Smooth muscle cell (in vitro differentiated cells): ENCODE results near the gene FHDC1. TPM values are rescaled to one million over a fixed set of nuclear protein-coding genes. Genes with fewer than 3 reads are reported as not detected.

Experiments
- DNase-seq: peaks from one replicate; lab custom pipeline; 2025; ENCODE audit not compliant: unreplicated experiment; lab: John Stamatoyannopoulos, UW
- H2AFZ ChIP-seq: fragments of 200-600 bp; sonication (generic); 2 replicates; pipeline ENCODE4 v1.6.0; 2016; ENCODE audit warnings: antibody characterized with exemption, low read depth, mild to moderate bottlenecking
- H3F3A ChIP-seq: fragments of 200-600 bp; sonication (generic); 2 replicates; pipeline ENCODE4 v1.6.0; 2017; ENCODE audit warnings: antibody characterized with exemption, low read depth
- H3K27ac ChIP-seq: fragments of 200-600 bp; sonication (generic); 2 replicates; pipeline ENCODE4 v1.5.1; 2016; ENCODE audit warnings: low read depth, mild to moderate bottlenecking
- H3K27me3 ChIP-seq: fragments of 200-600 bp; sonication (generic); 2 replicates; pipeline ENCODE4 v1.6.1; 2016; ENCODE audit warnings: low read depth, mild to moderate bottlenecking
- H3K36me3 ChIP-seq: fragments of 200-600 bp; sonication (generic); 2 replicates; pipeline ENCODE4 v1.5.1; 2016; ENCODE audit warnings: low read depth
- H3K4me1 ChIP-seq: fragments of 200-600 bp; sonication (generic); 2 replicates; pipeline ENCODE4 v1.5.1; 2016; ENCODE audit warnings: low read depth
- H3K4me2 ChIP-seq: fragments of 200-600 bp; sonication (generic); 2 replicates; pipeline ENCODE4 v1.6.0; 2016; ENCODE audit warnings: mild to moderate bottlenecking
- H3K4me3 ChIP-seq: fragments of 200-600 bp; sonication (generic); 2 replicates; pipeline ENCODE4 v1.5.1; 2016; ENCODE audit warnings: mild to moderate bottlenecking
- H3K79me2 ChIP-seq: fragments of 200-600 bp; sonication (generic); 2 replicates; pipeline ENCODE4 v1.6.0; 2016; ENCODE audit warnings: low read depth, mild to moderate bottlenecking
- H3K9ac ChIP-seq: fragments of 200-600 bp; sonication (generic); 2 replicates; pipeline ENCODE4 v1.6.0; 2016; ENCODE audit warnings: low read depth
- H3K9me3 ChIP-seq: fragments of 200-600 bp; sonication (generic); replicated peaks from 2 replicates; pipeline ENCODE4 v1.5.1; 2016; ENCODE audit warnings: low read depth
- H4K20me1 ChIP-seq: fragments of 200-600 bp; sonication (generic); 2 replicates; pipeline ENCODE4 v1.6.0; 2016; ENCODE audit warnings: low read depth
- CTCF ChIP-seq: fragments of 200-600 bp; sonication (generic); IDR thresholded peaks from 2 replicates; pipeline ENCODE4 v1.5.1; 2017; ENCODE audit warnings: borderline replicate concordance, mild to moderate bottlenecking, antibody characterized with exemption; ENCODE audit not compliant: insufficient read depth, poor library complexity, severe bottlenecking
- WGBS: methylation state at CpG from one replicate; pipeline ENCODE4 v1.1.7; 2016; ENCODE audit warnings: low lambda C conversion rate; 5-methylcytosine and 5-hydroxymethylcytosine counted together
- polyA plus RNA-seq: library from polyadenylated mRNA; unstranded; fragments of >200 nt; fragmentation: Nextera tagmentation; extraction: Ambion mirVana; gene quantifications from 2 replicates; pipeline ENCODE4 v1.2.1, GENCODE V29; 2016
- total RNA-seq: library from RNA; depleted of rRNA; stranded (reverse); fragments of >200 nt; gene quantifications from 2 replicates; pipeline ENCODE4 v1.2.3, GENCODE V29; 2014

Gene FHDC1
- total and polyA plus RNA-seq, 2 experiments from 2014 or later, result 0.49 to 3.0 TPM

DNA sequence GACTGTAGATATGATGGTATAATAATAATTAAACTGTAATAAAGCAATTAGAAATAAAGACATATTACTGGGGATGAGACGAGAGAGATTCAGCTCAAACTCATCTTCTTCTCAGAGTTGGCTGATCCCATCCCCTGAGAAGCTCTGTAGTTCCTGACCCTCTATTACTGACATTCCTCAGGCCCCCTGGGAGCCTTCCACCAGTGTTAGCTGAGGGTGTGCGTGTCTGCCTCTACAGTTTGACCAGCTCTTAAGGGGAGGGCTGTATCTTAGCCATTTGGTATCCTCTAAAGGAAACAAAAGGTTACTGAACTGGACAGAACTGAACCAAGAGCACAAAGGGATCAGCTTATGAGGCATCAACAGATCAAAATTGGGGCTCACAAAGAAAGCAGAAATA lies 11.2 kb downstream of the FHDC1 start:
- no peak for DNase-seq
- no peak overlapping the region for H3K9ac ChIP-seq
- H3K27me3 ChIP-seq, result peaks cover 3% of the 10 kb centered on the region
- H3K79me2 ChIP-seq, result no peaks in the 10 kb centered on the region
- no peak for TF ChIP-seq CTCF
- peaks cover 6% of the 10 kb centered on the region for H3K4me1 ChIP-seq
- no peak overlapping the region for H2AFZ ChIP-seq
- H3K36me3 ChIP-seq, result no peaks in the 10 kb centered on the region
- no peaks in the 10 kb centered on the region for H4K20me1 ChIP-seq
- no peak overlapping the region for H3K4me2 ChIP-seq
- H3F3A ChIP-seq, result no peaks in the 10 kb centered on the region
- WGBS, result 86% methylated on average over 2 of the region's 2 CpGs
- H3K4me3 ChIP-seq, result no peak overlapping the region
- H3K9me3 ChIP-seq, result no peaks in the 10 kb centered on the region
- no peak overlapping the region for H3K27ac ChIP-seq

- no peak overlapping the region for H3K4me3 ChIP-seq
- no peak overlapping the region for H2AFZ ChIP-seq
- no peak for TF ChIP-seq CTCF
- H3K27ac ChIP-seq, result no peak overlapping the region
- H4K20me1 ChIP-seq, result no peaks in the 10 kb centered on the region
- peaks cover 3% of the 10 kb centered on the region for H3K27me3 ChIP-seq
- peaks cover 6% of the 10 kb centered on the region for H3K4me1 ChIP-seq
- DNase-seq, result no peak
- H3K9ac ChIP-seq, result no peak overlapping the region
- H3F3A ChIP-seq, result no peaks in the 10 kb centered on the region
- no peaks in the 10 kb centered on the region for H3K79me2 ChIP-seq
- no peaks in the 10 kb centered on the region for H3K9me3 ChIP-seq
- H3K36me3 ChIP-seq, result no peaks in the 10 kb centered on the region
- H3K4me2 ChIP-seq, result no peak overlapping the region
- 76% methylated on average over 8 of the region's 8 CpGs for WGBS
These were observed 13.8 kb downstream of the FHDC1 start for GRCh38 chr4:152949930-152950329.

GRCh38 chr4:152950402-152951274 lies 14.5 kb downstream of the FHDC1 start:
- Histone ChIP-seq H3K4me2 (no peak overlapping the region), H3K9ac (no peak overlapping the region), H4K20me1 (no peaks in the 10 kb centered on the region), H2AFZ (no peak overlapping the region), H3K4me1 (peaks cover 6% of the 10 kb centered on the region), H3K27me3 (peaks cover 3% of the 10 kb centered on the region), H3K36me3 (no peaks in the 10 kb centered on the region), H3K79me2 (no peaks in the 10 kb centered on the region), H3F3A (no peaks in the 10 kb centered on the region), H3K27ac (no peak overlapping the region), H3K4me3 (no peak overlapping the region), H3K9me3 (no peaks in the 10 kb centered on the region)
- WGBS, result 80% methylated on average over 11 of the region's 11 CpGs
- TF ChIP-seq CTCF, result no peak
- DNase-seq, result no peak

DNA sequence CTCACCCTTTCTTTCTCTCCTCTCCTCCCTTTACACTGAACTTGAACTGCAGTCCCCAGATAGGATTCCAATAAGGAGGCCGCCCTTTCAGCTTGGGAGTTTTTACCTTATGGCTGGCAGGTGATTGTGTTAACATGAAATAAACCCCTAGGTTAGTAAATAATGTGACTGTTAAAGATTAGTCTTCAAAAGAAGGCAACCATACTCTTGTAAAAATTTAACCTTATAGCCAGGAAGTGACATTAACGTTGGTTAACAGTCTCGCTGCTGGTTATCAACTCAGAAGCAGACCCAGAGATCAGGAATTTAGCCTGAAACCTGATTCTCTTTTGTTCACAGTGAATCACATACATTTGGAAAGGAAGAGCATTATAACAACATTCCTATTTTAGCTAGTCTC lies 15.2 kb downstream of the FHDC1 start:
- Histone ChIP-seq H3K4me3 (no peak overlapping the region), H3K27ac (no peak overlapping the region), H3K4me1 (peaks cover 6% of the 10 kb centered on the region), H3F3A (no peaks in the 10 kb centered on the region), H3K4me2 (no peak overlapping the region), H3K9me3 (no peaks in the 10 kb centered on the region), H3K36me3 (no peaks in the 10 kb centered on the region), H4K20me1 (no peaks in the 10 kb centered on the region), H3K27me3 (peaks cover 3% of the 10 kb centered on the region), H3K79me2 (no peaks in the 10 kb centered on the region), H3K9ac (no peak overlapping the region), H2AFZ (no peak overlapping the region)
- no peak for DNase-seq
- no peak for TF ChIP-seq CTCF
- 39% methylated on average over 3 of the region's 3 CpGs for WGBS
